Subcutaneous adipose tissue (tissue), 4 donors: ENCODE data around the gene TRMT1L. TPM values are rescaled to one million over a fixed set of nuclear protein-coding genes. Genes with fewer than 3 reads are reported as not detected.

Source experiments
- total RNA-seq, 4 donors: library from RNA; depleted of rRNA; stranded (reverse); fragments of >200 nt; gene quantifications; one replicate each; pipeline ENCODE4 v1.1.0, GENCODE V29; 2016
- TF ChIP-seq, protein P1 (sequence below): fragments of 450-650 bp; IDR thresholded peaks from one replicate; pipeline ENCODE4 v1.5.1; 2016; ENCODE audit warnings: low read depth, mild to moderate bottlenecking, control low read depth, antibody characterized with exemption, moderate library complexity

Gene TRMT1L
- total RNA-seq, 4 donors from 2014 or later: 16.1 to 19.2 (median 18.4) TPM

DNA sequence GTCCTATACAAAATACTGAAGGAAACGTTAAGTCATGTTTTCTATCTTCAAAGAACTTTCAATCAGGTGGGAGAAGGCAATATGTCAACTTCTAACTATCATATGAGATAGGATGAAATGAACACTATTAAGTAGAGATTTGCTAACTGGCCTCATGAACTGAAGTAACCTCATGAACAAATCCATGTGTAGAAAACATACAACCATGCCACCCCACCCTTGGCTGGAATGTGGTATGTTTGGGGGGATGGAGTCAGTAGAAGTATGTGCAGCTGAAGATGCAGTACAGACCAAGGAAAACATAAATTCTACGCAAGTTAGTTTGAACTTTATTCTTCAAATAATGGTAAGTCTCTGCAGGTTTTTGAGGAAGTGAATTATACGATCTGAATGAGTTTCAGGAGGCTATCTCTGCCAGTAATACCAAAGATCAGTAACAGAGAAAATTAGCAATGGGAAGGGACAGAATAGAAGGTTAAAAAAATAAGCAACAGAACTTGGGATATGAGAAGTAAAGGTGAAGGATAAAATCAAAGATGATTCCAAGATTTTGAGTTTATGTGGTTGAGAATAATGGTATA, 4.5 kb downstream of the TRMT1L start:
- TF ChIP-seq, protein P1, sequence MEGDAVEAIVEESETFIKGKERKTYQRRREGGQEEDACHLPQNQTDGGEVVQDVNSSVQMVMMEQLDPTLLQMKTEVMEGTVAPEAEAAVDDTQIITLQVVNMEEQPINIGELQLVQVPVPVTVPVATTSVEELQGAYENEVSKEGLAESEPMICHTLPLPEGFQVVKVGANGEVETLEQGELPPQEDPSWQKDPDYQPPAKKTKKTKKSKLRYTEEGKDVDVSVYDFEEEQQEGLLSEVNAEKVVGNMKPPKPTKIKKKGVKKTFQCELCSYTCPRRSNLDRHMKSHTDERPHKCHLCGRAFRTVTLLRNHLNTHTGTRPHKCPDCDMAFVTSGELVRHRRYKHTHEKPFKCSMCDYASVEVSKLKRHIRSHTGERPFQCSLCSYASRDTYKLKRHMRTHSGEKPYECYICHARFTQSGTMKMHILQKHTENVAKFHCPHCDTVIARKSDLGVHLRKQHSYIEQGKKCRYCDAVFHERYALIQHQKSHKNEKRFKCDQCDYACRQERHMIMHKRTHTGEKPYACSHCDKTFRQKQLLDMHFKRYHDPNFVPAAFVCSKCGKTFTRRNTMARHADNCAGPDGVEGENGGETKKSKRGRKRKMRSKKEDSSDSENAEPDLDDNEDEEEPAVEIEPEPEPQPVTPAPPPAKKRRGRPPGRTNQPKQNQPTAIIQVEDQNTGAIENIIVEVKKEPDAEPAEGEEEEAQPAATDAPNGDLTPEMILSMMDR: no peak

DNA sequence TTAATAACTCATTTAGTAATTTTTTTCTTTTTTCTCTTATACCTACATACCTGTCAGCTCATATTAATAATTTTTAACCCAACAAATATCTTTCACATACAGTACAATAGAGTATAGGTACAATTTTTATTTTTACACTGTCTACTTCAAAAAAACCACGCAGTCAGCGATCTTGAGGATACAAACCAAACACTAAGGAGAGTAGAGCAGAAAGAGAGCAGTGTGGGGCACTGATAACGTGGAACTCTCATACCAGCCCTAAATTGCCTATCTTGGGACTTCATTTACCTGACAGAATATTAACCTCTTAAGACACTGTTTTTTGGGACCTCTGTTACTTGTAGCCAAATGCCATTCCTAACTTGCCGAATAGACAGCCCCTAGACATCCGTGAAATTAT, 5.5 kb downstream of the TRMT1L start:
- TF ChIP-seq, protein P1: no peak

DNA sequence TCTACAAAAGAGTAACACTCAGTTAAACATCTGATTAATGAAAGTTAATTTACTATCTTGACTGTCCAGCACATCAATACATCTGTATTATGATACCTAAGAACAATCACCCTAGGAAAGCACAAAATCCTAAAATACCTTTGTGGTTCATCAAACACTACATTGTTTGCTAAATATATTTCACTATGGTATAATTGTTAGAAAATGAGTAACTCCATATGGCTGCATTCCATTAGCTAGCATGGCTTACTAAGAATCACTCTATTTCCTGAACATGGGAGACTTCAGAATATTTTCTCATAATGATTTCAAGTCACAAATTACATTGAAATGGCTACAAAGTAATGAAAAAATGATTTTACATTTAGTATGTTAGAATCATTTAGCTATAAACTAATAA, 12.5 kb downstream of the TRMT1L start:
- TF ChIP-seq, protein P1: no peak

DNA sequence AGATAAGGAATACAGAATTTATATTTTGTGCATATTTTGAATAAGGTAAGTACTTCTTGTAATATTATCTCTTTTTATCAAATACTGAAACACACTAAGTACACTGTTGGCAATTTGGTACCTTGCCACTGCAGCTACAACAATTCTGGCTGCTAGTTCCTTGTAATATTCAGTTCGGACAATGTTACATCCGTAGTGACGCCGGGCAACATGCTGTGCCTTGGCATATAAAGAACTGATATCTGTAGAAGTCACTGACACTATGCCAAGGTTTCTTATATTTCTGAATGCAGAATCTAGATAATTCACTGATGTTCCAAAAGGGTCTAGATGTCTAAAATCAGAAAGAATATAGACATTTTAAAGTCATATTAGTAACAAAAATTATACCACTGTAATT, 17.5 kb downstream of the TRMT1L start:
- TF ChIP-seq, protein P1: no peak

DNA sequence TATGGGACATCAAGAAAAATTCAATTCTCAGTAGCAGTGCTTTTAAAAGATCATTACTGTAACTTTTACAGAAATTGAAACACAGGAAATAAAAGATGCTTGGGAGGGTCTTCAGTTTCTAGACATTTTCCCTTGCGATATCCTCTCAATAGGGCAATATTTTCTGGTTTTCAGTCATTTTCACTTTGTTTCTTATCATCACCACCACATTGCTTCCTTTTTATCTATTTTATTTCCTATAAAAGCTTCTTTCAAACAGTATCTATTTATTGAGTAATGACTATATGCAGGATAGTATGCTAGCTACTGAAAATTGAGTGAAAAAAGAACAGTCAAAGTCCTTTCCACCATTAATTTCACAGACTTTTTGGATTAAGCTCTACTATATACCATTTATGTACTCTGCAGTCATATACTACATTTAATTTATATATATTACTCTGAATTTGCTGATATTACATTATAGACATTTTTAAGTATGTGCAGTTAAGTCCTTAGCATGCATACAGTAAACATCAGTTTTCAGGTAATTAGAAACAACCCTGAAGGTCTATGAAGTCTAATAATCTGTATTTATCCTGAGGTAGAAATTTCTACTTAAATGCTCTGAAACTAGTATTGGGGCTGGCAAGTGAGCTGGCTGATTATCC, 18.7 kb downstream of the TRMT1L start:
- TF ChIP-seq, protein P1: no peak

DNA sequence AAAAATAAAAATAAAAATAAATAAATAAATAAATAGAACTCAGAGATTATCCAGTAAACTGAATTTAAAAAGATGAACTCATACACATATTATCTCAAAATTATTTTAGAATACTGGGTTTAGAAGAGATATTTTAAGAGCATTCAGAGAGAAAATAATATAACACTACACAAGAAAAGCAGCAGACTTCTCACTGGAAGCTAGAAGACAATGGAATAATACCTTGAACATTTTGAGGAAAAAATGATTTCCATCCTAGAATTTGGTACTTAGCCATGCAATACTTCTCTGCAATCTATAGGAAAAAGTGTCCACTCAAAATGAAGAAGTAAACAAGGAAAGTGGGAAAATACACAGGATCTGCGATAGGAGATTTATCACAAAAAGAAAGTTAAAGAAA, 24.2 kb downstream of the TRMT1L start:
- TF ChIP-seq, protein P1: no peak

DNA sequence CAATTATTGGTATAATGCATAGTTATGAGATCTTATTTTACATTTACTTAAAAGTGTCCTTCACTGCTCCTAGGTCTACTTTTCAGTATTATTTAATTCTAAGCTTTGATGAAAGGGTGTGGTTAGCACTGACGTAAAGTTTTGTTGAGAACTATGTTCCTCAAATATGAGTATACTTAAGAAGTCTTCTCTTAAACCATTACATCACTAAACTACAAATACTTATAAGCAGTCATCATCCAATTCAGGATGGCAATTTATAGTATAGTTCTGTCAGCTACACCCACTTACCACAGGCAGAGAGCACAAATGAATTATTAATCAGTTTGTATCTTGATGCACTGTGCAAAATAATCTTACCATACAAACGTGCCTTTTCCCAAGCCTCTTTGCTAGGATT, 27.0 kb downstream of the TRMT1L start:
- TF ChIP-seq, protein P1: no peak
